HPDE6-E6E7 (cell line): Measurements from ENCODE around the gene HCN1.

Experiments
- DNase-seq: peaks from one replicate; pipeline ENCODE4 v3.0.0; 2011; ENCODE audit warnings: missing footprints; ENCODE audit errors: extremely low spot score

The HCN1 gene

DNA sequence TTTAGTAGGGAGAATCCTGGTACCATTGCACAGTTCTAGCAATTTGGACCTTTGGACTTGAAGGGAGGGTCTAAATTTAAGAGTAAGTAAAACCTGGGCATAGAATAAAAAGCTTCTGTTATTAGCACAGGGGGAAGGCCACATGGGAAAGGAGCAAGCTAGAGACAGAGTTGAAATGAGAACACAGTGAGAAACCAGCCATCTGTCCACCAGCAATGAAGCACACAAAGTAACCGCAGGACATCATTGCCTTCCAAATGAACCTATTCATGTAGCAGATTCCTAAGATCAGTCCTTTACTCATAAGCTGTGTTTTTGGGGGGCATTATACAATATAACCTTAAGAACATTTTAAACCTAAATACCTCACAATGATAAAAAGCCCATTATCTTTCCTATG lies 407.4 kb downstream of the HCN1 start:
- no peak for DNase-seq

DNA sequence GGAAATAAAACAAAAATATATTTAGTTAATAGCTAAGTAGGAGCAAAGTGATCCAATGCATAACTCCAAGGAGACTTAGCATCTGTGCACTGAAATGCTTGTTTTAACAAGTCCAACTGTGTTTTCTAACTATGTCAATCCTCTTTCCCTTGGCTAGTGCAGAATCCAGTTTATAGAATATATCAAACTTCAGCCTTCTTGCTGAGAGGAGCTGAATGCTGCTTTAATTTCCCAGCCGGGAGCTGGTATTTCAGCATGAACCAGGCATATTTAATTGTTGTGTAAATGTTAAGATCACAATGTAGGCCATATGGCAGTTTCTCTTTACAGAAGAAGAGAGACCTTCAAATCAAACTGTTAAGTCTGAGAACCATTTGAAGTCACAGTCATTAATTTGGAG lies 411.7 kb downstream of the HCN1 start:
- no peak for DNase-seq

DNA sequence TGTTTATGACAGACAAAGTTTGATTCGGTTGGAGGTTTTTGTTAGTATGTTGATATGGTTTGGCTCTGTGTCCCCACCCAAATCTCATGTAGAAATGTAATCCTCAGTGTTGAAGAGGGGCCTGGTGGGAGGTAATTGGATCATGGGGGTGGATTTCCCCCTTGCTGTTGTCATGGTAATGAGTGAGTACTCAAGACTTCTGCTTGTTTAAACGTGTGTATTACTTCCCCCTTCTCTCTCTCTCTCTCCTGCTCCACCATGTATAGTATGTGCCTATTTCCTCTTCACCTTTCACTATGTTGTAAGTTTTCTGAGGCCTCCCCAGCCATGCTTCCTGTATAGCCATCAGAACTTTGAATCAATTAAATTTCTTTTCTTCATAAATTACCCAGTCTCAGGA lies 415.1 kb downstream of the HCN1 start:
- DNase-seq, result no peak

DNA sequence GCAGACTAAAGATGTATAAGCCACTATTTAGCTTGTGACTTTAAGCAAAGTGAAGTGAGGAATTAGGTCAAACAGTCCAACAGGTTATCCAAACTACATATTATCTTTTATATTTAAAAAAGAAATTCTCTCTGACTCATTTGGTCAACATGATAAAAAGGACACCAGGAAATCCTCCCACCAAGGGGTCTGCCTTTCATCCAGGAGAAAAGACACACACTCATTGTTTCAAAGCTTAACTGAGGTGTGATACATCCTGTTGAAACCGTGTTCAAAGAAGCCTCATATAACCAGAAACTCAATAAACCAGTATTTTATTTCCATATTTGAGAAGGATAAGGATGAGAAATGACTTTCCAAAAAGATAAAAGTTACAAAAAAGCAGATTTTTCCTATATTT lies 417.1 kb downstream of the HCN1 start:
- DNase-seq, result no peak

DNA sequence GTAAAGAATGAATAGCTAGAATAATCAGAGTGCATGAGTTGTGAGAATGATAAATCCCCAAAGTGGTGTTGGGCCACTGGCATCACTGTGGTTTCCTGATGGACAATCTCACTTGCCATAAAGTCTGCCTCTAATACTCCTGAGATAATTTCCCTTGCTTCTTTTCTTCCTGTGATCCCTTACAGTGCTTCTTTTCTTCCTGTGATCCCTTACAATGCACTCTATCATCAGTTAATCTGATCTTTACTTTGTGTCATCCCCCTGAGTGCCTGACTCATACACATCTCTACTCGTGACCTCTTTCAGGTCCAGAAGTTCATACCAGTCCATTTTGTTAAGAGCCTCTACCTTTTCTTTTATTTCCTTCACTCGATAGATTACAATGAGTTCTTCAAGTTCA lies 418.3 kb downstream of the HCN1 start:
- no peak for DNase-seq

DNA sequence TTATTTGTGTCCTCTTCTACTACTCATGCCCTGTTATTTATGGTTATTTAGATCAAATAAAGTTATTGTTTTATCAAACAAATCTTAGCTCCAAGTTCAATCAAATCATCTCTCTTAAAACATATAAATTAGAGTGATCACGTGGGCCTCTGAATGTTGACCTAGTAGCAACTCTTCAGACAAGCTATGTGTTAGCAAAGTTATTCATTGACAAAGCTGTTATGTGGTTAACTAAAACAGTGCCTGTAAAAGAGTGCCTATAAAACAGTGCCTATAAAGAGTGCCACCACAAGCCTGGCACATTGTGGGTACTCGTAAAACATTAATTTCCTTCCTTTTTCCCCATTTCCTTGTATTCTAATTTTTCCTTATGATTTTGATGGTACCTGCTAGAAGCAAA lies 421.9 kb downstream of the HCN1 start:
- no peak for DNase-seq

DNA sequence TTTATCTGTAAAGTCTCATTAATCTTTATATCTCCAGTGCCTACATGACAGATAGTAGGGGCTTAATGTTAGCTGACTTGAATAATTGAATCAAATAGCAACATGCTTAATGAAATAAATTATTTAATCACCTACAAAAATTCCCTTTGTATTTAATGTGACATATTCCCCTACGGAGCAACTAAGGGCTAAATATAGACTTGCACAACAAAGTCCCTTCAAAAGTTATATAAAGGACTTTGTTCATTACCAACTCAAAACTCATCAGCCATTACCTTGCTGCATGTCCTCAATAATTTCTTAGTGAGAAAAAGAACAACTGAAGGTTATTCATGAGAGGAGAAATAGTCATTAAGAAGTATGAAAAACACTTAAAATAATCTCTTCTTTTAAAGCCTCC lies 424.6 kb downstream of the HCN1 start:
- no peak for DNase-seq

DNA sequence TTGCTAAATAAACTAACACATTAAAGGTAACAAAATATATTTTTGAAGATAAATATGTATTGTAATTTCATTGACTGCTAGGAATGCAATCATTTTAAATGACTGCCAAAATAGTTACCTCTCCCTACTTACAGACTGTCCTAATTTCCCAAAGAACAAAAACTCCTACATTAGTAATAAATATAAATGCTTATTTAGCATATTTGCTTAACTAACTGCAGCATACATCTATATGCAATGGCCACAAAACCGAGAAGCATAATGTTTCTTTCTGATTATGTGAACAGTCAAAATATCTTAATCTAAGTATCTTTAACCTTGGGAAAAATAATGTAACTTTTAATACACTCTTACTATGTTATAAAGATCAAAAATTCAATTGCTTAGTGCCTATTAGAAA lies 431.7 kb downstream of the HCN1 start:
- no peak for DNase-seq

DNA sequence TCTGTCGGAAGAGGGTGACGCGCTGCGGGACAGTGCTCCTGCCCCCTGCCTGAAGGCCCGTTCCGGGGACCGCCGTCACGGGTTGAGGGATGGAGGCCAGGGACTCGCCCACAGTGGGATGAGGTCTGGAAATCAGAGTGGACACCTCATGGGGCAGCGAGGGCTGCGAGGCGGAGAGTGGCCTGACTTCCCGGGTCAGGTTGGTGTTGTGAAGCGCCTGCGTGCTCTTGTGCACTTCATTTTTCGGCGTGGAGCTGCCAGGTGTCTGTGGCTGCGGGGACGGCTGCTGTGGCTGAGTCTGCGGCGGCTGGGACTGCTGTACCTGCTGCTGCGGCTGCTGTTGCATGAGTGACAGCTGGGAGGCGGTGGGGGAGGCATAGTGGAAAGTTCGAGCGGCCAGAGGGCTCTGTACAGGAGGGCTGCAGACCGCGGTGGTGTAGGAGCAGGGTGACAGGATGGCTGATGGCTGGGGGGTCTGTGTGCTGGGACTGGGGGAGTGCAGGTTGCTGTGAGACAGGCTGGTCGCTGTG lies 434.1 kb downstream of the HCN1 start:
- no peak for DNase-seq

DNA sequence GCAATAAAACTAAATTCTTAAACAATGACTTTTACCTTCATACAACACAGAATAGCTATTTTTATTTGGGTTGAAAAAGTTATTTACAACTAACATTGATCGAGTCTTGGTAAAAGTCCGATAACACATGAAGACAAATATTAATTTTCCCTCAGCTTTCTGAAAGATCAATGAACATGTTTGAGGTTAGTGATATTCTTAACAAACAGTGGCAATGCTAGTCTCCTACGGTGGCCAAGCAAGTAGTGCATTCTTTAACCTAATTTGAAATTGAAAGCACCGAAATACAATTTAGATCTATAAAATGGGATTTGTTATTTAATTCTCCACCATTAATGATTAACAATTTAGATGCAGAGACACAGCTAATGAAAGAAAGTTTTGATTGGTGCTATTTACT lies 435.1 kb downstream of the HCN1 start:
- DNase-seq, result no peak

DNA sequence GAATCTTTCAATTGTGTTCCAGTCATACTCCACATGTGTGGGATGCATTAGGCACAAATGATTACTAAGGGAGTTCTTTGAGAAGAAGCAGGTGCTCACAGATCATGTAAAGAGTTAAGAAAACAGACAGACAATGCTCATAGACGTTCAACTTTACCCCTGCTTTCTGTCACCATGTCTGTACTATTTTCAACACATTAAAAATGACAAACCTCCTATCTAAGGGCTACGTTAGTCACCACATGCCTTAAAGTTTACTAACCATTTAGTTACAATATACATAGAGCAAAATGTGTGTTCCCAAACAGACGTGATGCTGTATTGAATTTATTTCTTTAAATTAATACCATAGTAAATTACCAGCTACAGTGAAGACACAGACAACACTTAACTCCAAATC lies 435.9 kb downstream of the HCN1 start:
- DNase-seq, result no peak

DNA sequence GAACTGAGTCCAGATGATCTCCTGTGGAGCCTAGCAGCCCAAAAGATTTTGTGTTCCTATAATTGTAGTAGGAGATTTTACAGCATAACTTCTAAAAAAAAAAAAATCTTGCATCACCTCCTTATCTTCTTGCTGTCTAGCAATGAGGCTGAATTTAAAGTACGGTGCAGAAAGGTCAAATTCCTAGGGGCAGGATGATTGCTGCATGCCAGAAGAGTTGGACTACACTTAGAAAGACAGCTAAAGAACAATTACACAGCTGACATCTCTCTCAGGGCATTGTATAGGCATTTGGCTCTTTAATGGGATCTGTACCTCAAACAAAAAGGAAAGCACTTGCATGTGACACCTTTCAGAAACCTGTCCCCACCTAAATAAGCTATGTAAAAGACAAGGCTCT lies 443.2 kb downstream of the HCN1 start:
- no peak for DNase-seq

DNA sequence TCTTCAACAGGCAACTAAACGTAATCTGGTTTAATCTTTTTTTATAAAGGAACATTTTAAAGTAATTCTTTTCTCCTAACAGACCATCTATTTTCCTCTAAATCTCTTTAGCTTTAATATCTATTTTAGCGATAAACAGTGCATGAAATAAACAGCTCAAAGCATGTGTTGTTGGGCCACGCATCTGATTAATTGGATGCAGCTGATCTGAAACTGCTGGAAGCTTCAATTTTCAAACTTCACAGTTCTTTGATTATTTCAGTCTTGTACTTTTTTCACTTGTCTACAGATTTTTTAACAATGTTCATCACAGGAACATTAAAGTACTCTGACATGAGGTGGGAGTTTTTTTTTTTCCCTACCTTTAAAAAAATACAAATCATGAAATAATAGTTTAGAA lies 443.6 kb downstream of the HCN1 start:
- DNase-seq, result no peak

DNA sequence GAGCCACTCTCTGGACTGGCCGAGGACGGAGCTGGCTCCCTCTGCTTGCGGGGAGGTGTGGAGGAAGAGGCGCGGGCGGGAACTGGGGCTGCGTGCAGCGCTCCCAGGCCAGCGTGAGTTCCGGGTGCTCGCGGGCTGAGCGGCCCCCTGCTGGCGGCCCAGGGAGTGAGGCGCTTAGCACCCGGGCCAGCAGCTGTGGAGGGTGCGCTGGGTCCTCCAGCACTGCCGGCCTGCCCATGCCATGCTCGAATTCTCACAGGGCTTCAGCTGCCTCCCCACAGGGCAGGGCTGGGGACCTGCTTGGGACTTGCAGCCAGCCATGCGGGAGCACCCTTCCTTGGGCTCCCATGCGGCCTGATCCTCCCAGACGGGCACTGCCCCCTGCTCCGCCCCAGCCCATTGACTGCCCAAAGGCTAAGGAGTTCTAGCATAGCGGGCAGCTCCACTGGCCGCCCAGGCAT lies 470.6 kb downstream of the HCN1 start:
- no peak for DNase-seq

DNA sequence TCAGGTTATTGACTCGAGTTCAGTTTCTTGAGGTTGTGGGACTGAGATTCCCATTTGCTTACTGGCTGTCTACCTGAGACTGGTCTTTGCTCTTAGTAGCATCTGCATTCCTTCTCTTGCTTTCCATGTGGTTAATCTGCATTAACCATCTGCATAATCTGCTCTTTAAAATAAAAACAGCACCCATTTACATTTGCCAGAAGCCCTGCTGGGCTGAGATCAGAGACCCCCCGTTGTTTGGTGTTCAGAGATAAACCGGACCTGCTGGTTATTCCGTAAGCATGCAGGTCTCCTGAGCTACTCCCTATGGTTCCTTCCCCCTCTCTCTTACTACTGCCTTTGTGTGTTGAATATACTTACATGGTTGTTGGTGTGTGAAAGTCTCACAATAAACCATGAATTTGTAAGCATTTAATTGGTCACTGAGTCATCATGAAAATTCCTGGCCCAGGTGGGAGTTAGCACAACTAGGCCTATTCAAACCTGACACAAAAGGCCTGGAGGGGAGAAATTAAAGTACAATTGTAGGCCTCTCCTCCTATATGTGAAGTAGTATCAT lies 490.7 kb downstream of the HCN1 start:
- no peak for DNase-seq
